NCI-H146 treated with DMSO at 0.1 percent for 48 hours (cell line): ENCODE results near the gene SDF2L1.
A peak's percentile ranks its signal among the peaks of the same experiment; 100 is the strongest.
"Not testable (repeated sequence)": the region's sequence is repeated elsewhere in the genome, so short reads cannot be mapped to it uniquely, and the experiment has no call there.

Experiments
- DNase-seq: peaks from one replicate; lab custom pipeline; 2025; ENCODE audit not compliant: unreplicated experiment; lab: John Stamatoyannopoulos, UW

Gene SDF2L1, protein sequence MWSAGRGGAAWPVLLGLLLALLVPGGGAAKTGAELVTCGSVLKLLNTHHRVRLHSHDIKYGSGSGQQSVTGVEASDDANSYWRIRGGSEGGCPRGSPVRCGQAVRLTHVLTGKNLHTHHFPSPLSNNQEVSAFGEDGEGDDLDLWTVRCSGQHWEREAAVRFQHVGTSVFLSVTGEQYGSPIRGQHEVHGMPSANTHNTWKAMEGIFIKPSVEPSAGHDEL

DNA sequence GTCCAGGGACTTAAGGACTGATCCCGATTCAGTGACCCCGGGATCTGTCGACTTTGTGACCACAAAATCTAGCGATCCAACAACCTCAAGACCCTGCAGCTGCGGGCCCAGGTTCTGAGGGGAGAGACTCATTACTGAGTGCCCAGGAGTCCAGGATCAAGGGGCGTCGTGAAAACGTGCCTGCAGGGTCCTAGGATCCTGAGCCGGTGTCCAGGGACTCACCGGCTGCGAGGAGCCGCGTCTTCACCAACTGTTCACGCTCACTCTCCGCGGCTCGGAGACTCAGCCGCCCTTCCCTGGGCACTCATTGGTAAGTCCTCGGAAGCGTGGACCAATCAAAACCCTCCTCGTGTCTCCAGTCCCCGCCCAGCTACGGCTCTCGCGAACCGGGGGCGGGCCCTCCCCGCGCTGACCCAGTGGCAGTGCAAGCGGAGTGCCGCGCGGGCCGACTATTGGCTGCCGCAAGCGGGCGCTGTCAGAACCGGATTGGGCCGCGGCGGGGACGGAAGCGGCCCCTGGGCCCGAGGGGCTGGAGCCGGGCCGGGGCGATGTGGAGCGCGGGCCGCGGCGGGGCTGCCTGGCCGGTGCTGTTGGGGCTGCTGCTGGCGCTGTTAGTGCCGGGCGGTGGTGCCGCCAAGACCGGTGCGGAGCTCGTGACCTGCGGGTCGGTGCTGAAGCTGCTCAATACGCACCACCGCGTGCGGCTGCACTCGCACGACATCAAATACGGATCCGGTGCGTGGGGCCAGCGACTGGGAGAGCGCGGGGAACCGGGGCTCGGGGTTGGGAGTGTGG is at the start of gene SDF2L1:
TSS of gene SDF2L1 (plus strand) at position 514 of the 795 bp plus-strand sequence. CDS start at position 549, 35 bp downstream.
- DNase-seq: peak; percentile 86

DNA sequence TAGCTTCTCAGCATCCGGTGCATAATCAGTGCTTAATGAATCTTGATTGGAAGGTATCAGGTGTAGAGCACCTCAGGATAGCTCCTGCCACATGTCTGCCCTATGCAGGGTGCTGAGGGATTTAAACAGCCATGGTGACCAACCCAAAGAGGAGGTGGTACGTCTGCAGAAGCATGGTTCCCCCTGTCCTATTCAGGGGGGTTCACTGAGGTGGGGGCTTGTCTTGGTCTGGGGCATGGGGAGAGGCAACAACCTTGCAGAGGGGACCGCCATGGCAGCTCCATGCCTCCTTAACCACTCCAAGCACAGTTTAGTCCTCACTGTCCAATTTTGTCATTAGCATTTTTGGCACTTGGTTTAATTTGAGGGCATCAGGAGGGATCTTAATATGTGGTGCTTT is 49.7 kb upstream of the SDF2L1 start:
- DNase-seq: no peak

DNA sequence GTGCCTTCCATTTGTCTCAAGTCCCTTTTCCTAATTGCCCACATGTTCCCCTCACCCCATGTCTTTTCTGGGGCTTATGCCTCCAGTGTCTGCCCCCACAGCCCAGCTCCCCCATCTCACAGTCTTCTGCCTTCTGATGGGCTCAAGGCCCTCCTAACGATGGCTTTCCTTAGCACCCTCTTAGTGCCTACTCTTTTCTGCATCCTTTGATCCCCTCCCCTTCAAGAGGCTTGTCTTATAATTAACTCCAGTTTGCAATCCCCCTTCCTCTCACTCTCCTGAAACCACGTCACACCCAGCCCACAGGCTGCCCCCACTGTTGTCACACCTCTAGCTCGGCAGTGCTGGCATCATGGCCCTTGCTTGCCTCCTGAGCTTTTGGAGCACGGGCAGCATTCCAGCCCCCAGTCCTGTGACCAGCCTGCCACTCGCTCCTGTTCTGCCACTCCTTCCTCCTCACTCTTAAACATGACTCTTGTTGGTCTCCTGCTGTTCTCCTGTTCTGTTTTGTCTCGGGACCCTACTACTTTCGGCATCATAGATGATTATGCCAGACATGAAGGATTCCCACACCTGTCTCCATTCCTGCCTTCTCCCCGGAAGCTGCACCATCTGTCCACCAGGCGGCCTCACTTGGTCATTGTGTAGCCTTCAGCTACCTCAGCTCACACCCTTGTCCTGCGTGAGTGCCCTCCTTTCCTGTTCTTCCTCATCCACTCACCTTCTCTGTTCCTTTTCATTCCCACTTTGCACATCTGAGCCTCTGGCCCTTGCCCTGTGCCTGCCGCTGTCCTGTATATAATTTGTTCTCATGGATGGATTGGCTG is 48.5 kb upstream of the SDF2L1 start:
- no peak for DNase-seq

DNA sequence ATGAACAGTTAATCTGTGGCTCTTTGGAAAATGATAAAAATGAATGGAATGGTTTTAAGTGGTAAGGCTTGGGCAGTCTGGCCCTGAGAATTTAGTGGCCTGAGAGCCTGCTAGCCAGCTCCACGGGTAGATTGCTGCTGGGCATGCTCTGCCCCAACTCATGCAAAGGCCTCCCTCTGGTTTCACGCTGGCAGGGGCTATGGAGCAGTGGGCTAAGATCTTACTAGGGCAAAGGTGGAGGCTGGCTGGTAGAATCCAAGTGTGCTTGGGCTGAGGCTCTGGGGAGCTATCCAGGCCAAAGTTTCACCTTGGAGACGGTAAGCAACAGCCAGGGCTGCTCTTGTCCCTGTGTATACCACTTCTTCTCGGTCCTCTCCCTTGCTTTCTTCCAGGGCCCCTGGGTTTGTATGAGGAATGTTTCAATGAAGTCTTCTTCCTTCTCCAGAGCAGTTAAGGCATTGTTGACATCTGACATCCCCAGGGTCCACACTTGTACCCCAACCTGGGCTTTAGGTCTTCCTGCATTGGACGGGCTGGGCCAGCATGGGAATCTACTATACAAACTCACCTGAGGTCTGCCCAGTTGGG is 47.1 kb upstream of the SDF2L1 start:
- no peak for DNase-seq

DNA sequence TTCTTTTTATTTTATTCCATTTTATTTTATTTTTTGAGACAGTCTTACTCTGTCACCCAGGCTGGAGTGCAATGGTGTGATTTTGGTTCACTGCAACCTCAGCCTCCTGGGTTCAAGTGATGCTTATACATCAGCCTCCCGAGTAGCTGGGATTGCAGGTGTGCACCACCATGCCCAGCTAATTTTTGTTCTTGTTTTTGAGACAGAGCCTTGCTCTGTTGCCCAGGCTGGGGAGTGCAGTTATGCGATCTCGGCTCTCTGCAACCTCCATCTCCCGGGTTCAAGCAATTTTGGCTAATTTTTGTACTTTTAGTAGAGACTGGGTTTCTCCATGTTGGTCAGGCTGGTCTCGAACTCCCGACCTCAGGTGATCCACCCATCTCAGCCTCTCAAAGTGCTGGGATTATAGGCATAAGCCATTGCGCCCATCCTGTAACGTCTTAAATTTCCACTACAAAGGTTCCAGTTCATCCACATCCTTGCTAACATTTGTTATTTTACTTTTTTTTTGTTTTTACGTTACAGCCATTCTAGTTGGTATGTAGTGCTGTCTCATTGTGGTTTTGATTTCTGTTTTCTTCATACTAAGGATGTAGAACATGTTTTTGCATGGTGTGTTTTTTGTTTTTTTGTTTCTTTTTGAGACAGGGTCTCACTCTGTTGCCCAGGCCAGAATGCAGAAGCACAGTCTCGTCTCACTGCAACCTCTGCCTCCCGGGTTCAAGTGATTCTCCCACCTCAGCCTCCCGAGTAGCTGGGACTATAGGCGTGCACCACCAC is 45.6 kb upstream of the SDF2L1 start:
- DNase-seq: not testable (repeated sequence)

DNA sequence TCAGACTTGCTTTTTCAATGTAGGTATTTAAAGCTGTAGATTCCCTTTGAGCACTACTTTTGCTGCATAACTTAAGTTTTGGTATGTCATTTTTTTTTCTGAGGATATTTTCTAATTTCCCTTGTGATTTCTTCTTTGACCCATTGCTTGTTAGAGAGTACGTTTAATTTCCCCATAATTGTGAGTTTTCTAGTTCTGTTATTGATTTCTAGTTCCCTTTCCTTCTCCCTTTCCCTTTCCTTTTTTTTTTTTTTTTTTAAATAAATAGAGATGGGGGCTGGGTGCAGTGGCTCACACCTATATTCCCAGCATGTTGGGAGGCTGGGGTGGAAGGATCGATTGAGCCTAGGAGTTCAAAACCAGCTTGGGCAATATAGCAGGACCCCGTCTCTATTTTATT is 43.8 kb upstream of the SDF2L1 start:
- DNase-seq: no peak

DNA sequence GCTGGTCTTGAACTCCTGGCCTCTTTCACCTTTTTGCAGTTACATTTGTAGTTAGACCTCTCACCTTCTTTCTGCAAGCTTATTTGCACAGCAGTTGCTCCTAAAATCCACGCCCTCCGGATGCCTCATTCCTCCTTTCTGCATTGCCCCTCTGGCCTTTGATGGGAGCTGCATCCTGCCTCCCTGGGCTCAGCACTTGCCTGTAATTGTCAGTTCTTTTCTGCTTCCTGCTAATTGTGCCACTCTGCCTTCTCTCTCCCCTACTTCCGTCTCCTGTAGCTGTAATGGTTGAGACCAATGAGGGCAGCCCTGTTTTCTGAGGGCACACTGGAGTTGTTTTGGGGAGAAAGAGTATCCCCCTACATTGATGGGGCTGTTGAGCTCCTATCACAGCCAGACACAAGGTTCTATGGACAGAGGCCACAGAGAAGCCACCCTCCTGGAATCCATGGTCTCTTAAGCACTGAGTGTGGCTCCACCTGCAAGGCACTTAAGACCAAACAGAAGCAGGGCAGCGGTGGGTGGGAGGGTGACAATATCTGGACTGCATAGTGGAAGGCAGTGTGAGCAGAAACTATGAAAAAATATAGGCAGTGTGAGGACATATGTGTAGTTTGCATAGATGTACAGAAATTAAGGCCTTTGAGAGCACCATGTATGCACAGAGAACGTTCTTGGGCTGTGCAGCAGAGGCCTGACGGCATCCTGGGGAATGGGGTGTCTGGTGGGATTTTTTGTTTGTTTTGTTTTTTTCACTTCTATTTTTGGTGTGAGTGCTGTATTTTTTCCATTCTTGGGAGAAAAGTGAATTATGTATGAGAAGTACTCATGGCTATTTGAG is 42.8 kb upstream of the SDF2L1 start:
- DNase-seq: no peak

DNA sequence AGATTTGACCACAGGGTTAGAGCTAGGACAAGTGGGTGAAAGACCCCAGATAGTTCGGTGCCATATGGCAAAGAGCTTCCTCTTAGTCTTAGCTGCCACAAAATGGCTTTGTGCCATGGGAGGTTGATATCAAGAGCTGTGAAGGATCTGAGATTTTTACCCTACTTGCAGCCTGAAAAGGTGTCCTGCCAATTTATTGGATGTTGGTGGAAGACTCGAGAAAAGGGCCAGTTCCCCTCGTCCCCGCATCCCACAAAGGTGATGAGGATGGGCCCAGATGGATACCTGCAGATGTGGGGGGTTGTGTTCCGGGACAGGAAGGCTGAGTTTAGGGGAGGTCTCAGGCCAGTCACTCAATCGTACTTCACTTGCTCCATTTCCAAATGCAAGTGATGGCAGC is 39.5 kb upstream of the SDF2L1 start:
- no peak for DNase-seq

DNA sequence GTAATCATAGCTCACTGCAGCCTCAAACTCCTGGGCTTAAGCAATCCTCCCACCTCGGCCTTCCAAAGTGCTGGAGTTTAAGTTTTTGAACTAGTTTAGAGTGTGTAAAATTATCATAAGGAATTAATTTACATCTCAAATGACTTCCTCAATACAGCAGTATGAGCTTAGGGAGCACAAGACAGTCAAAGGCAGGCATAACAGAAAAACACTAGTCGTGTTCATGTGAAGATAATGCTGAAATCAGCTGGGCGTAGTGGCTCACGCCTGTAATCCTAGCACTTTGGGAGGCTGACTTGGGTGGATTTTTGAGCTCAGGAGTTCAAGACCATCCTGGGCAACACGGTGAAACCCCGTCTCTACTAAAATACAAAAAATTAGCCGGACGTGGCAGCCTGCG is 38.1 kb upstream of the SDF2L1 start:
- DNase-seq: no peak

DNA sequence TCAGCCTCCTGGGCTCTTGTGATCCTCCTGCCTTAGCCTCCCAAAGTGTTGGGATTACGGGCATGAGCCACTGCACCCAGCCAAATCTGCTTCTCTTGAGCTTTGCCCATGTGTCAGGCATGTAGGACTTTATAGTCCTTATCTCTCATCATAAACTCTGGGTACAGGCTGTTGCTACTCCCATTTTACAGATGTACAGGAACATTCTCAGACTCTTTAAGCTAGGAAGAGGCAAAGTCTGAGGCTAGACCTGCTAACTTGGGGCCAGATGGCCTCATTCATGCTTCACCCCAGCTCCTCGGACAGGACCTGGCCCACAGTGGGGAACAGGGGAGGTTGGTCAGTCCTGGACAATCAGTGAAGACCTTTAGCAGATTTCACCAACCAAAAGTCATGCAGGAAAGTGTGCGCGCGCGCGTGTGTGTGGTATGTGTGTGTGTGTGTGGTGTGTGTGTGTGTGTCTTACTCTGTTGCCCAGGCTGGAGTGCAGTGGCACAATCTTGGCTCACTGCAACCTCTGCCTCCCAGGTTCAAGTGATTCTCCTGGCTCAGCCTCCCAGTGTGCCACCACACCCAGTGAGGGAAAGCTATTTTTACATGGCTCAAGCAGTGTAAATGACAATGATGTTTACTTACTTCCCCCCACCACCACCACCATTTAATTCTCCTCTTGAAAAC is 36.1 kb upstream of the SDF2L1 start:
- DNase-seq: no peak

DNA sequence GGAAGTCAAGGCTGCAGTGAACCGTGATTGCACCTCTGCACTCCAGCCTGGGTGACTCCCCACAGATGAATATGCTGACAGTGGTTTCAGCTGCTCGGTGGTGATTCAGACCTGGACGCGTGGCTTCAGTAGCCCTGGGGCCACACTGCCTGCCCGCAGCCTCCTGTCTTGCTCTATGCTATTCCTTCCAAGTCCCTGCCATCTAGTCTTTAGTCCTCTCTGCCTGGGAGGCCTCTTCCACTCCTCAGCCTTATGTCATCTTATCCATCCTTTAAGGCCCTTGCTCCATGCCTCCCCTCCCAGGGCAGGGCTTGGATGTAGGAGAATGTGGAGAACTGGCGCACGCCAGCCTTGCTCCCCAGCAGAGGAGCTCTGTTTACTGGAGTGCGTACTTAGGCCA is 35.3 kb upstream of the SDF2L1 start:
- DNase-seq: no peak

DNA sequence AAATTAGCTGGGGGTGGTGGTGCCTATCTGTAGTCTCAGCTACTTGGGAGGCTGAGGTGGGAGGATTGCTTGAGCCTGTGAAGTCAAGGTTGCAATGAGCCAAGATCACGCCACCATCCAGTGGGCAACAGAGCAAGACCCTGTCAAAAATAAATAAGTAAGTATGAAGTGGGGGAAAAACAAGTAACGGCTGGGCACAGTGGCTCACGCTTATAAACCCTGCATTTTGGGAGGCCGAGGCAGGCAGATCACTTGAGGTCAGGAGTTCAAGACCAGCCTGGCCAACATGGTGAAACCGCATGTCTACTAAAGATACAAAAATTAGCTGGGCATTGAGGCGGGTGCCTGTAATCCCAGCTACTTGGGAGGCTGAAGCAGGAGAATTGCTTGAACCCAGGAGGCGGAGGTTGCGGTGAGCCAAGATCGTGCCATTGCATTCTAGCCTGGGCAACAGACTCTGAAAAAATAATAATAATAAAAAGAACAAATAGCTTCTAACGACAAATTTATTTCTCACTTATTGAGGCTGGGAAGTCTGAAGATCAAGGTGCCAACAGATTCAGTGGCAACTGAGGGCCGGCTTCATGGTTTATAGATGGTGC is 32.4 kb upstream of the SDF2L1 start:
- DNase-seq: not testable (repeated sequence)

DNA sequence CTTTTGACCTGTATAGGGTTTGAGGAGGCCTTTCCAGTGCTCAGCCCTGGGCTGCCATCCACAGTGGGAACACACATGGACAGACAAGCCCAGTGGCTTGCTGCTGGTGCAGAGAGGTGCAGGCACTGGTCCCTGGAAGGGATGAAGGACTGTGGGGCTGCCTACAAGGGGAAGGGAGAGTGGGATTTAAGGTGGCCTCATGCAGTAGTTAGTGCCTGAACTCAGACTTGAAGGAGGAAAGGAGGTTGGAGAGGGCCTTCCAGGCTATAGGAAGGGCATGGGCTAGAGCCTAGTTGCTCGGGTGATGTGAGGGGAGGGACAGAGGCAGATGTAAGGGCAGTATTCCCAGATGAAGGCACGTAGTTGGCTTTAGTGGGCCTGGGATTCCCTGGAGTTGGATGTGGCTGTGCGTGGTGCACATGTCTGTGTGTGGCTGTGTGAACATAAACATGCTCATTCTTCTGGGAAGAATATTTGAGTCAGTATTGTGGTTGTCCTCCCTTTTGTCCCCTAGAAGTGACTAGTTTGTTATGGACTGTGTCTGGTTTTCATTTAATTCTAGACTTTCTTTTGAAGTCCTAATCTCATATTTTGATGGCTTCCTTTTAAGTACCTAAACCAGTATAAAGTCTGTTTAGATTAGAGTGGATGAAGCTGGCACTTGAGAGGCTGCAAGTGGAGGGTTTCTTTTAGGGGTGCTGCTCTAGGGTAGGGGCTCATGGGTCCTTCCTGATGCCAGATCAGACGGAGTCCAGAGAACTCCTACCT is 30.7 kb upstream of the SDF2L1 start:
- no peak for DNase-seq

DNA sequence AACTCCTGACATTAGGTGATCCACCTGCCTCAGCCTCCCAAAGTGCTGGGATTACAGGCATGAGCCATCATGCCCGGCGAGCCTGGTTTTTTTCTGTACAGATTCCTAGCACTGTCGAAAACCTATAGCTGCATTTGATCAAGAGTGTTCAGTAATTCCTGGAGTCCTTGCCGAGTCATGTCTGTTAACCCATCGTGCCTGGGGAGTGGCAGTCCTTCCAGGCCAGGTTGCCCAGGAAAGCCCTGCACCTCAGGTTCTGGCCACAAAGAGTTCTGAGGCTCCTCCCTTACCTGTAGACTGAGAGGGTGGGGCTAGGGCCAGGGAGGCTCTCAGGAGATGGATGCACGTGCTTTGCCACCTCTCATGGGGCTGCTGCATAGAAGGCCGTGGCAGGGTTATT is 29.2 kb upstream of the SDF2L1 start:
- no peak for DNase-seq

DNA sequence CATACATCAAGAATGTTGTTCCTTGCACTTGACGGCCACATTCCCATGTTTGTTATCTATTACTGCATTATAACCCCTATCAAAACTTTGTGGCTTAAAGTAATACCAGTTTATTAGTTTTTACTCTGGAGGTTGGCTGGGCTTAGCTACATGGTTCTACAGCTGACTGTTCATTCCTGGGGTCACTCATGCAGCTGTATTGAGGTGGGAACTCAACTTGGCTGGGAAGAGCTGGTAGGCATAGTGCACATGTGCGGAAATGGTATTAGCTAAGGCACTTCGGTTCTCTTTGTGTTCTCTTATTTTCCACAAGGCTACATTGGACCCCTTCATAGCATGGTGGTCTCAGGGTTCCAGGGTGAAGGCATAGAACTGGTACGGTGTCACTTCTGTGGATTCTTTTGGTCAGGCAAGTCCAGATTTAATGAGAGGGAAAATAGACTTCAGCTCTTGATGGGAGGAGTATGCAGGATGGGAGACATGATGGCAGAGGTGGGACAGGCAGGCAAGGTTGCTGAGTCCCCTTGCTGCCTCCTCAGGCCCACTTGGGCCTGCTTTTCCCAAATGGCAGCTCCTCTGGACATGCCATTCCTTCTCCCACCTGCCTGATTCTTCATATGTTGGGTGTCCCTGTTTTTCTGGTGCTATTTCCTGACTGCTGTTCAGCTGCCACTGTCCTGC is 28.4 kb upstream of the SDF2L1 start:
- DNase-seq: no peak

DNA sequence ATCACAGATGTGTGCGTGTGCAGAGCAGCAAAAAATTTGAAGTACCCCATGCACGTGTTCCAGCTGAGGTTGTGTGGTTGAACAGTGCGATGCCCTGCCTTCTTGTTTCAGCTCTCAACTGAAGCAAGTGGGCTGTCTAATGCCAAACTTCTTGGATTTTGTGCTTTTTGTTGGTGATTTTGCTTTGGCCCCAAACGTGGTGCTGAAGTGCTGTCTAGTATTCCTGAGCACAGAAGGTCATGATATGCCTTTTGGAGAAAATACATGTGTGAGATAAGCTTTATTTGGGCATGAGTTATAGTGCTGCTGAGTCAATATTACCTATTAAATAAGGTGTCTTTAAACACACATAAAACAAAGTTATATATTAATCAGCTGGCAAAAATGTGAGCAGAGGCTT is 26.4 kb upstream of the SDF2L1 start:
- DNase-seq: no peak

DNA sequence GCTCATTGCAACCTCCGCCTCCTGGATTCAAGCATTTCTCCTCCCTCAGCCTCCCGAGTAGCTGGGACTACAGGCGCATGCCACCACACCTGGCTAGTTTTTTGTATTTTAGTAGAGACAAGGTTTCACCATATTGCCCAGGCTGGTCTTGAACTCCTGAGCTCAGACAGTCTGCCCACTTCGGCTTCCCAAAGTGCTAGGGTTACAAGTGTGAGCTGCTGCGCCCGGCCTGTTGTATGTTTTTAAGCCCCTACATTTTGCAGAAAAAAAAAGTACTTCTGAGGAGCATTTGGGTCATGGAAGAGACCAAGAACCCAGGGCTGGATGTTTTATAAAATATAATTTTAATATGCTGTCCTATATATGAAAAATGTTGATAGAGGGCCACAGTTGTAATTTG is 24.8 kb upstream of the SDF2L1 start:
- not testable (repeated sequence) for DNase-seq

DNA sequence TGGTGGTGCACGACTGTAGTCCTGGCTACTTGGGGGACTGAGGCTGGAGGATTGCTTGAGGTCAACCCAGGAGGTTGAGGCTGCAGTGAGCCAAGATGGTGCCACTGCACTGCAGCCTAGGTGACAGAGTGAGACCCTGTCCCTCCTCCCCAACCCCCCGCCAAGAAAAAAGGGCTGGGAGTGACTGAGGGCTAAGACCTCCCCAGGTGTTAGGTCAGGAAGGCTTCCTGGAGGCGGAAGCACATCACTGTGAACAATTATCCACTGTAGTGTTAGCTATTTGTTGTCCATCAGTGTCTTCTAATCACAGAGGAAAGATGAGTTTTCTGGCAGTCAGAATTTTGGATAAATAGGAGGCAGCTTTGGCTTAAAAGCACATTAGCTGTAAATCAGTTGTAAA is 21.1 kb upstream of the SDF2L1 start:
- DNase-seq: no peak
